ENCODE data around the gene ADAM12.

DNA sequence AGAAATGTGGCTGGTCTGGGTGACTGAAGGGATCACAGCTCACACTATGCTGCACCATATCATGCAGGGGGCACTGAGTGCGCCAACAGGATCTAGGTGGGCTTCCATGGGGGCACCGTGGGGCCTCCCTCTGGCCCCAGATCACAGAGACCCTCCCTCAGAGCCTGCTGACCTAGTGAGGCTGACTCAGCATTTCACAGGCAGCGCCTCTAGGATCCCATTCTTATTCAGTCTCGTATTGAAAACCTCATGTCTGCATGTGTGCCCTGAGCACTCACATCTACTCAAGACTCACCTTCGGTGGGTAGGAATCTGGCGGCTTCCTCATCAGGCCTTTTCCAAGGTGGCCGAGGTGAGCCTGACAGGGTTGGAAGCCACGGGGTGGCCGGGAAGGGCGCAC, 350.3 kb downstream of the ADAM12 start:
- TF ChIP-seq, protein P1, sequence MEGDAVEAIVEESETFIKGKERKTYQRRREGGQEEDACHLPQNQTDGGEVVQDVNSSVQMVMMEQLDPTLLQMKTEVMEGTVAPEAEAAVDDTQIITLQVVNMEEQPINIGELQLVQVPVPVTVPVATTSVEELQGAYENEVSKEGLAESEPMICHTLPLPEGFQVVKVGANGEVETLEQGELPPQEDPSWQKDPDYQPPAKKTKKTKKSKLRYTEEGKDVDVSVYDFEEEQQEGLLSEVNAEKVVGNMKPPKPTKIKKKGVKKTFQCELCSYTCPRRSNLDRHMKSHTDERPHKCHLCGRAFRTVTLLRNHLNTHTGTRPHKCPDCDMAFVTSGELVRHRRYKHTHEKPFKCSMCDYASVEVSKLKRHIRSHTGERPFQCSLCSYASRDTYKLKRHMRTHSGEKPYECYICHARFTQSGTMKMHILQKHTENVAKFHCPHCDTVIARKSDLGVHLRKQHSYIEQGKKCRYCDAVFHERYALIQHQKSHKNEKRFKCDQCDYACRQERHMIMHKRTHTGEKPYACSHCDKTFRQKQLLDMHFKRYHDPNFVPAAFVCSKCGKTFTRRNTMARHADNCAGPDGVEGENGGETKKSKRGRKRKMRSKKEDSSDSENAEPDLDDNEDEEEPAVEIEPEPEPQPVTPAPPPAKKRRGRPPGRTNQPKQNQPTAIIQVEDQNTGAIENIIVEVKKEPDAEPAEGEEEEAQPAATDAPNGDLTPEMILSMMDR (conservative IDR thresholded peaks at IDR 0.05; ENCODE audit: low read length): no peak
- no peak for TF ChIP-seq EZH2phosphoT487 (IDR thresholded peaks at IDR 0.05; ENCODE audit: borderline replicate concordance)

All from Loucy (cell line).